WERI-Rb-1 (cell line): Measurements from ENCODE around the gene MAGI1.

ENCODE experiments used
- DNase-seq: peaks from one replicate; pipeline ENCODE4 v3.0.0-alpha.2; 2020
- H3K27ac ChIP-seq: fragments of 250-450 bp; sonication (Bioruptor Pico); 2 replicates; pipeline ENCODE4 v1.5.1; 2020; ENCODE audit warnings: mild to moderate bottlenecking, moderate library complexity
- H3K27me3 ChIP-seq: fragments of 250-450 bp; sonication (Bioruptor Pico); 2 replicates; pipeline ENCODE4 v1.5.1; 2021; ENCODE audit warnings: mild to moderate bottlenecking, low read depth, moderate library complexity; ENCODE audit not compliant: insufficient read depth, severe bottlenecking
- H3K36me3 ChIP-seq: fragments of 250-450 bp; sonication (Bioruptor Pico); 2 replicates; pipeline ENCODE4 v1.5.1; 2020; ENCODE audit warnings: mild to moderate bottlenecking, moderate library complexity
- H3K4me3 ChIP-seq: 2 replicates; pipeline ENCODE4 v1.5.1; 2011; ENCODE audit warnings: low read depth, mild to moderate bottlenecking, control low read depth, low read length
- H3K9me3 ChIP-seq: fragments of 250-450 bp; sonication (Bioruptor Pico); 2 replicates; pipeline ENCODE4 v1.5.1; 2021; ENCODE audit warnings: mild to moderate bottlenecking, moderate library complexity; ENCODE audit not compliant: severe bottlenecking
- CTCF ChIP-seq: IDR thresholded peaks from 2 replicates; pipeline ENCODE4 v1.5.1; 2011; ENCODE audit warnings: low read depth, mild to moderate bottlenecking, control low read depth, inconsistent platforms, low read length

MAGI1 gene

DNA sequence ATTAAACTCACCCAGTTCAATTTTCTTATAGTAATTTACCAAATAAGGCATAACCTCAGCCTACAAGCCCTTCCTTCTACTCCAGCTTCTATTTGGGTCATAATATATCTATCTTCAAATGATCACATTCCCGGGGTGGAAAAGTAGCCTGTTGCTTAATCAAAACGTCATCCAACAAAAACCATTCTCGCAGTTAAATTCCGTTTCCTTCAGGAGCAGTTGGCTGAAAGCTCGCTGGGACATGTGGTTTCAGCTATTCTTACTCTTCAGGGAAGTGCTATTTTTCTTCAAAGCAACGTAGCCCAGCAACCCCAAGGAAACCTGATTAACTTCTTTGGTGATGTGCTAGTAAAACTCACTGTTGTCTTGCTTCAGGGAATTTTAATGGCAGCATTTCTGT lies 59.6 kb downstream of the MAGI1 start:
- Histone ChIP-seq H3K4me3 (no peak overlapping the region), H3K27me3 (no peaks in the 10 kb centered on the region), H3K36me3 (no peaks in the 10 kb centered on the region), H3K27ac (no peak overlapping the region), H3K9me3 (no peaks in the 10 kb centered on the region)
- TF ChIP-seq CTCF = no peak
- no peak for DNase-seq

DNA sequence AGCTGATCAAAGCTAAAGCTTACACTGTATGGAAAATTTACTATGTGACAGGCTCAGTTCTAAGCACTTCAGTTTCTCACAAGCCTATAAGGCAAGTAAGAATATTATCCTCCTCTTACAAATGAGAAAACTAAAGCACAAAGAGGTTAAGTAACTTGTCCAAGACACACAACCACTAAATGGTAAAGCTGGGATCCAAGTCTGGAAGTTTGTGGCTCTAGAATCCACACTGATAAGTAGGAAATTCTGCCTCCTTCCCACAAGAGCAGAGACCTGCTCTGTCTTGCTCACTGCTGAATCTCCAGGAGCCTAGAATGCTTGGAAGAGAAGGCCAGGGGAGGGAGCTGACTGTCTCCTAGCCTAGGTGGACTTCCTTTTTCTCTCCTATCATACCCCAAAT lies 60.6 kb downstream of the MAGI1 start:
- no peak overlapping the region for H3K4me3 ChIP-seq
- DNase-seq = no peak
- H3K36me3 ChIP-seq = no peaks in the 10 kb centered on the region
- no peaks in the 10 kb centered on the region for H3K9me3 ChIP-seq
- H3K27me3 ChIP-seq = no peaks in the 10 kb centered on the region
- no peak for TF ChIP-seq CTCF
- no peak overlapping the region for H3K27ac ChIP-seq

GRCh38 chr3:65975032-65975431 lies 63.7 kb downstream of the MAGI1 start:
- Histone ChIP-seq H3K27me3 (no peaks in the 10 kb centered on the region), H3K27ac (no peak overlapping the region), H3K4me3 (no peak overlapping the region), H3K36me3 (no peaks in the 10 kb centered on the region), H3K9me3 (no peaks in the 10 kb centered on the region)
- no peak for DNase-seq
- no peak for TF ChIP-seq CTCF

DNA sequence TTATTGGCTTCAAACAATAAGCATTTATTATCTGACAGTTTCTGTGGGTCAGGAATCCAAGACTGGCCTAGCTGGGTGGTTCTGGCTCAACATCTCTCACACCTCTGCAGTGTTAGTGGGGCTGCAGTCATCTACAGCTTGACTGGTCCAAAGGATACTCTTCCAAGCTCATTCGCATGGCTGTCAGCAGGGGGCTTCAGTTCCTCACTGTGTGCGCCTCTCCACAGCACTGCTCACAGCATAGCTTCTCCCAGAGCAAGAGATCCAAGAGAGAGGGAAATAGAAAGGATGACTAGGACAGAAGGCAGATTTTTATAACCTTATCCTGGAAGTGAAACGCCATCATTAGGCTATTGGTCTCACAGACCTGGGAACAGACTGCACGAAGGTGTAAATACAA lies 64.2 kb downstream of the MAGI1 start:
- H3K9me3 ChIP-seq = no peaks in the 10 kb centered on the region
- peak; percentile 55 for TF ChIP-seq CTCF

GRCh38 chr3:65972765-65973164 lies 66.0 kb downstream of the MAGI1 start:
- H3K27me3 ChIP-seq = no peaks in the 10 kb centered on the region
- no peaks in the 10 kb centered on the region for H3K9me3 ChIP-seq
- H3K4me3 ChIP-seq = no peak overlapping the region
- DNase-seq = no peak
- TF ChIP-seq CTCF = no peak
- H3K36me3 ChIP-seq = no peaks in the 10 kb centered on the region
- H3K27ac ChIP-seq = no peak overlapping the region

More for the DNA sequence above, 64.2 kb downstream of the MAGI1 start:
- Histone ChIP-seq H3K36me3 (no peaks in the 10 kb centered on the region), H3K27ac (no peak overlapping the region), H3K27me3 (no peaks in the 10 kb centered on the region), H3K4me3 (no peak overlapping the region)
- DNase-seq = peak; percentile 24
